MM.1S (cell line): ENCODE results near the gene SIX1.

Source experiments
- DNase-seq: peaks from one replicate; pipeline ENCODE4 v3.0.0-alpha.2; 2015
- H2AFZ ChIP-seq: fragments of 300-600 bp; sonication (generic); 2 replicates; pipeline ENCODE4 v1.6.0; 2016; ENCODE audit warnings: antibody characterized with exemption, low read length
- H3F3A ChIP-seq: fragments of 300-600 bp; sonication (generic); 2 replicates; pipeline ENCODE4 v1.6.1; 2016; ENCODE audit warnings: mild to moderate bottlenecking, antibody characterized with exemption, low read length, moderate library complexity, mixed read lengths; ENCODE audit not compliant: insufficient read depth
- H3K27ac ChIP-seq: fragments of 300-600 bp; sonication (generic); 2 replicates; pipeline ENCODE4 v1.5.1; 2016; ENCODE audit warnings: mild to moderate bottlenecking, low read length
- H3K27me3 ChIP-seq: fragments of 300-600 bp; sonication (generic); replicated peaks from 2 replicates; pipeline ENCODE4 v1.6.0; 2016; ENCODE audit warnings: low read length; ENCODE audit not compliant: insufficient read depth
- H3K36me3 ChIP-seq: fragments of 300-600 bp; sonication (generic); replicated peaks from 2 replicates; pipeline ENCODE4 v1.6.1; 2016; ENCODE audit warnings: mild to moderate bottlenecking, low read length, mixed read lengths; ENCODE audit not compliant: insufficient read depth
- H3K4me1 ChIP-seq: fragments of 300-600 bp; sonication (generic); 2 replicates; pipeline ENCODE4 v1.6.1; 2016; ENCODE audit warnings: low read length, mixed read lengths
- H3K4me2 ChIP-seq: fragments of 300-600 bp; sonication (generic); 2 replicates; pipeline ENCODE4 v1.6.0; 2016; ENCODE audit warnings: low read depth, low read length
- H3K4me3 ChIP-seq: fragments of 300-600 bp; sonication (generic); 2 replicates; pipeline ENCODE4 v1.5.1; 2016; ENCODE audit warnings: low read length, mixed read lengths
- H3K79me2 ChIP-seq: fragments of 300-600 bp; sonication (generic); 2 replicates; pipeline ENCODE4 v1.6.1; 2016; ENCODE audit warnings: mixed run types, low read length, mixed read lengths
- H3K9ac ChIP-seq: fragments of 300-600 bp; sonication (generic); 2 replicates; pipeline ENCODE4 v1.6.1; 2016; ENCODE audit warnings: low read length, mixed read lengths
- H3K9me2 ChIP-seq: fragments of 300-600 bp; sonication (generic); replicated peaks from 2 replicates; pipeline ENCODE4 v1.6.1; 2016; ENCODE audit warnings: mild to moderate bottlenecking, low read length, mixed read lengths; ENCODE audit not compliant: insufficient read depth
- H3K9me3 ChIP-seq: fragments of 300-600 bp; sonication (generic); replicated peaks from 2 replicates; pipeline ENCODE4 v1.6.1; 2016; ENCODE audit warnings: mild to moderate bottlenecking, low read length, mixed read lengths; ENCODE audit not compliant: insufficient read depth
- H4K20me1 ChIP-seq: fragments of 300-600 bp; sonication (generic); 2 replicates; pipeline ENCODE4 v1.6.1; 2016; ENCODE audit warnings: mild to moderate bottlenecking, low read length, moderate library complexity, mixed read lengths; ENCODE audit not compliant: insufficient read depth
- CTCF ChIP-seq: fragments of 300-600 bp; sonication (generic); IDR thresholded peaks from 2 replicates; pipeline ENCODE4 v1.5.1; 2016; ENCODE audit warnings: antibody characterized with exemption, low read length, mixed read lengths
- EZH2 ChIP-seq: fragments of 300-600 bp; sonication (generic); optimal IDR thresholded peaks from 2 replicates; pipeline ENCODE3; 2017; ENCODE audit warnings: low read depth, mild to moderate bottlenecking, antibody characterized with exemption, low read length, mixed read lengths
- EZH2phosphoT487 ChIP-seq: fragments of 300-600 bp; sonication (generic); IDR thresholded peaks from 2 replicates; pipeline ENCODE4 v1.6.1; 2018; ENCODE audit warnings: antibody characterized with exemption, low read length

Gene SIX1

GRCh38 chr14:60641742-60642269, 7.5 kb downstream of the SIX1 start:
- Histone ChIP-seq H3K9ac (no peak overlapping the region), H3K27me3 (no peaks in the 10 kb centered on the region), H3K4me2 (no peak overlapping the region), H2AFZ (no peak overlapping the region), H3K4me1 (peaks cover 14% of the 10 kb centered on the region), H4K20me1 (no peaks in the 10 kb centered on the region), H3K4me3 (no peak overlapping the region), H3K9me2 (no peaks in the 10 kb centered on the region), H3K36me3 (no peaks in the 10 kb centered on the region), H3K79me2 (no peaks in the 10 kb centered on the region), H3K27ac (no peak overlapping the region), H3F3A (peaks cover 13% of the 10 kb centered on the region), H3K9me3 (no peaks in the 10 kb centered on the region)
- TF ChIP-seq CTCF (no peak), EZH2 (no peak), EZH2phosphoT487 (no peak)
- no peak for DNase-seq

GRCh38 chr14:60640859-60641741, 8.2 kb downstream of the SIX1 start:
- TF ChIP-seq EZH2phosphoT487 (no peak), CTCF (no peak), EZH2 (no peak)
- Histone ChIP-seq H3K36me3 (no peaks in the 10 kb centered on the region), H3K79me2 (no peaks in the 10 kb centered on the region), H3K9me2 (no peaks in the 10 kb centered on the region), H2AFZ (no peak overlapping the region), H3K4me2 (no peak overlapping the region), H3K4me1 (peaks cover 13% of the 10 kb centered on the region), H3K27ac (no peak overlapping the region), H3F3A (peaks cover 13% of the 10 kb centered on the region), H3K9ac (no peak overlapping the region), H4K20me1 (no peaks in the 10 kb centered on the region), H3K9me3 (no peaks in the 10 kb centered on the region), H3K27me3 (no peaks in the 10 kb centered on the region), H3K4me3 (no peak overlapping the region)
- no peak for DNase-seq

GRCh38 chr14:60639674-60640073, 9.6 kb downstream of the SIX1 start:
- no peak overlapping the region for H3K27ac ChIP-seq
- H3K79me2 ChIP-seq, result no peaks in the 10 kb centered on the region
- no peaks in the 10 kb centered on the region for H3K27me3 ChIP-seq
- DNase-seq, result no peak
- H3K4me1 ChIP-seq, result peaks cover 8% of the 10 kb centered on the region
- no peaks in the 10 kb centered on the region for H4K20me1 ChIP-seq
- TF ChIP-seq CTCF (no peak), EZH2 (no peak), EZH2phosphoT487 (no peak)
- H3K4me3 ChIP-seq, result no peak overlapping the region
- peaks cover 2% of the 10 kb centered on the region; the same call in 1 of the 2 replicates for H3F3A ChIP-seq
- no peak overlapping the region for H3K9ac ChIP-seq
- H3K36me3 ChIP-seq, result no peaks in the 10 kb centered on the region
- no peak overlapping the region for H3K4me2 ChIP-seq
- H3K9me2 ChIP-seq, result no peaks in the 10 kb centered on the region
- no peaks in the 10 kb centered on the region for H3K9me3 ChIP-seq
- H2AFZ ChIP-seq, result no peak overlapping the region
